WTC11 (cell line): ENCODE data around the gene ZSCAN5C. TPM values are rescaled to one million over a fixed set of nuclear protein-coding genes. Genes with fewer than 3 reads are reported as not detected.

Experiments
- ATAC-seq: fragments of 200-7000 bp; cut with Tn5 transposase; 2 replicates; pipeline ENCODE4 v1.10.0; 2021; ENCODE audit warnings: mild to moderate bottlenecking, moderate library complexity
- CTCF ChIA-PET: fragments of 300-600 bp; sonication (Branson Sonifier 250); formaldehyde crosslinking; loops from one replicate; lab custom pipeline; 2021; ENCODE audit warnings: antibody characterized with exemption; lab: Charles Lee
- POLR2A ChIA-PET: fragments of 350-600 bp; sonication (Branson Sonifier 250); formaldehyde crosslinking; loops from one replicate; lab custom pipeline; 2021; ENCODE audit warnings: antibody characterized with exemption; lab: Charles Lee
- DNase-seq: peaks from one replicate; pipeline ENCODE4 v3.0.0; 2021; ENCODE audit warnings: low spot score
- H3K27ac Mint-ChIP-seq: 2 replicates; pipeline ENCODE4 v1.8.0; 2021; ENCODE audit warnings: mixed read lengths
- H3K27me3 Mint-ChIP-seq: 2 replicates; pipeline ENCODE4 v1.8.0; 2021; ENCODE audit warnings: low read depth, mild to moderate bottlenecking, moderate library complexity, mixed read lengths
- H3K36me3 Mint-ChIP-seq: 2 replicates; pipeline ENCODE4 v1.8.0; 2021; ENCODE audit warnings: mixed read lengths
- H3K4me1 Mint-ChIP-seq: 2 replicates; pipeline ENCODE4 v1.8.0; 2022; ENCODE audit warnings: mixed read lengths
- H3K4me3 Mint-ChIP-seq: 2 replicates; pipeline ENCODE4 v1.8.0; 2021; ENCODE audit warnings: mild to moderate bottlenecking, moderate library complexity, mixed read lengths
- H3K9me3 Mint-ChIP-seq: 2 replicates; pipeline ENCODE4 v1.8.0; 2021; ENCODE audit warnings: mixed read lengths
- AR ChIP-seq: fragments of 250-450 bp; sonication (Bioruptor Pico); IDR thresholded peaks from 2 replicates; pipeline ENCODE4 v1.9.0; 2021; ENCODE audit warnings: mild to moderate bottlenecking
- ATF2 ChIP-seq: sonication (generic); formaldehyde crosslinking; IDR thresholded peaks from 2 replicates; pipeline ENCODE4 v1.8.1; 2022; ENCODE audit warnings: low read depth, missing genetic modification reagents, borderline replicate concordance
- ATF6 ChIP-seq: sonication (generic); formaldehyde crosslinking; IDR thresholded peaks from 2 replicates; pipeline ENCODE4 v1.8.1; 2023; ENCODE audit warnings: mild to moderate bottlenecking, missing genetic modification reagents
- CBFB ChIP-seq: sonication (generic); formaldehyde crosslinking; IDR thresholded peaks from 2 replicates; pipeline ENCODE4 v1.8.1; 2022; ENCODE audit warnings: mild to moderate bottlenecking, low read depth, missing genetic modification reagents
- CREM ChIP-seq: sonication (generic); formaldehyde crosslinking; IDR thresholded peaks from 2 replicates; pipeline ENCODE4 v1.8.1; 2022; ENCODE audit warnings: mild to moderate bottlenecking, missing genetic modification reagents, moderate library complexity
- E2F5 ChIP-seq: sonication (generic); formaldehyde crosslinking; IDR thresholded peaks from 2 replicates; pipeline ENCODE4 v1.8.1; 2022; ENCODE audit warnings: mild to moderate bottlenecking, moderate library complexity, missing genetic modification reagents
- ESRRA ChIP-seq: sonication (generic); formaldehyde crosslinking; IDR thresholded peaks from 2 replicates; pipeline ENCODE4 v1.8.1; 2022; ENCODE audit warnings: mild to moderate bottlenecking, missing genetic modification reagents, borderline replicate concordance
- IRF2 ChIP-seq: sonication (generic); formaldehyde crosslinking; IDR thresholded peaks from 2 replicates; pipeline ENCODE4 v1.8.0; 2022; ENCODE audit warnings: low read depth, missing genetic modification reagents, borderline replicate concordance
- JUN ChIP-seq: sonication (generic); formaldehyde crosslinking; IDR thresholded peaks from 2 replicates; pipeline ENCODE4 v1.8.0; 2023; ENCODE audit warnings: mild to moderate bottlenecking, missing genetic modification reagents
- KAT7 ChIP-seq: sonication (generic); formaldehyde crosslinking; IDR thresholded peaks from 2 replicates; pipeline ENCODE4 v1.8.1; 2023; ENCODE audit warnings: missing genetic modification reagents, mild to moderate bottlenecking, borderline replicate concordance
- NFATC4 ChIP-seq: fragments of 250-450 bp; sonication (Bioruptor Pico); IDR thresholded peaks from 2 replicates; pipeline ENCODE4 v1.9.0; 2021; ENCODE audit warnings: mild to moderate bottlenecking
- PRDM15 ChIP-seq: sonication (generic); formaldehyde crosslinking; IDR thresholded peaks from 2 replicates; pipeline ENCODE4 v1.8.0; 2022; ENCODE audit warnings: missing genetic modification reagents
- PREB ChIP-seq: sonication (generic); formaldehyde crosslinking; IDR thresholded peaks from 2 replicates; pipeline ENCODE4 v1.8.1; 2022; ENCODE audit warnings: mild to moderate bottlenecking, missing genetic modification reagents, moderate library complexity, borderline replicate concordance
- PRRX2 ChIP-seq: fragments of 250-450 bp; sonication (Bioruptor Pico); IDR thresholded peaks from 2 replicates; pipeline ENCODE4 v1.8.0; 2021; ENCODE audit warnings: mild to moderate bottlenecking
- RORB ChIP-seq: fragments of 250-450 bp; sonication (Bioruptor Pico); IDR thresholded peaks from 2 replicates; pipeline ENCODE4 v1.9.0; 2021; ENCODE audit warnings: mild to moderate bottlenecking
- SP1 ChIP-seq: sonication (generic); formaldehyde crosslinking; conservative IDR thresholded peaks from 2 replicates; pipeline ENCODE4 v1.8.1; 2022; ENCODE audit warnings: missing genetic modification reagents
- TCF7 ChIP-seq: sonication (generic); formaldehyde crosslinking; IDR thresholded peaks from 2 replicates; pipeline ENCODE4 v1.8.0; 2022; ENCODE audit warnings: mild to moderate bottlenecking, low read depth, missing genetic modification reagents, moderate library complexity
- TEAD1 ChIP-seq: sonication (generic); formaldehyde crosslinking; IDR thresholded peaks from 2 replicates; pipeline ENCODE4 v1.8.0; 2022; ENCODE audit warnings: mild to moderate bottlenecking, missing genetic modification reagents
- ZNF396 ChIP-seq: fragments of 250-450 bp; sonication (Bioruptor Pico); IDR thresholded peaks from 2 replicates; pipeline ENCODE4 v1.8.0; 2021; ENCODE audit warnings: mild to moderate bottlenecking, moderate library complexity, borderline replicate concordance
- total RNA-seq: library from RNA; stranded (reverse); gene quantifications from 3 replicates; pipeline ENCODE4 v1.2.3, GENCODE V29; 2021
- TF ChIP-seq, protein P1 (sequence below): fragments of 250-450 bp; sonication (Bioruptor Pico); IDR thresholded peaks from 2 replicates; pipeline ENCODE4 v2.1.2; 2022; ENCODE audit warnings: mild to moderate bottlenecking, moderate library complexity
- TF ChIP-seq, protein P2 (sequence below): sonication (generic); formaldehyde crosslinking; IDR thresholded peaks from 2 replicates; pipeline ENCODE4 v1.8.1; 2023; ENCODE audit warnings: mild to moderate bottlenecking, missing genetic modification reagents, moderate library complexity
- TF ChIP-seq, protein P3 (sequence below): fragments of 250-450 bp; sonication (Bioruptor Pico); IDR thresholded peaks from 2 replicates; pipeline ENCODE4 v1.9.0; 2021; ENCODE audit warnings: mild to moderate bottlenecking

The ZSCAN5C gene
- total RNA-seq, 1 experiment from 2014 or later = not detected

DNA sequence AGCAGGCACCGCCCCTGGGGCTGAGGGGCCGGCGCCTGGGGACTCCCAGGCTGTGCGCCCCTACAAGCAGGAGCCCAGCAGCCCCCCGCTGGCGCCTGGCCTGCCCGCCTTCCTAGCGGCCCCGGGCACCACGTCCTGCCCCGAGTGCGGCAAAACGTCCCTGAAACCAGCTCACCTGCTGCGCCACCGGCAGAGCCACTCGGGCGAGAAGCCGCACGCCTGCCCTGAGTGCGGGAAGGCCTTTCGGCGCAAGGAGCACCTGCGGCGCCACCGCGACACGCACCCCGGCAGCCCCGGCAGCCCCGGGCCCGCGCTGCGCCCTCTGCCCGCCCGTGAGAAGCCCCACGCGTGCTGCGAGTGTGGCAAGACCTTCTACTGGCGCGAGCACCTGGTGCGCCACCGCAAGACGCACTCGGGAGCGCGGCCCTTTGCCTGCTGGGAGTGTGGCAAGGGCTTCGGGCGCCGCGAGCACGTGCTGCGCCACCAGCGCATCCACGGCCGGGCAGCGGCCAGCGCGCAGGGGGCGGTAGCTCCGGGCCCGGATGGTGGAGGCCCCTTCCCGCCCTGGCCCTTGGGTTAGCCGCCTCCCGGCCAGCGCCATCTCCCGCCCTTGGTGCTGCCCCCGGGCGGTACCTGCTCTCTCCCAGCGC is 42.3 kb upstream of the ZSCAN5C start (continued):
- TF ChIP-seq CREM (CRISPR knock-in tag) (no peak), ZNF396 (CRISPR knock-in tag) (no peak), PRDM15 (no peak), IRF2 (CRISPR knock-in tag) (no peak), RORB (no peak), AR (CRISPR knock-in tag) (no peak), ESRRA (CRISPR knock-in tag) (no peak), PRRX2 (CRISPR knock-in tag) (no peak)
- TF ChIP-seq, protein P1, sequence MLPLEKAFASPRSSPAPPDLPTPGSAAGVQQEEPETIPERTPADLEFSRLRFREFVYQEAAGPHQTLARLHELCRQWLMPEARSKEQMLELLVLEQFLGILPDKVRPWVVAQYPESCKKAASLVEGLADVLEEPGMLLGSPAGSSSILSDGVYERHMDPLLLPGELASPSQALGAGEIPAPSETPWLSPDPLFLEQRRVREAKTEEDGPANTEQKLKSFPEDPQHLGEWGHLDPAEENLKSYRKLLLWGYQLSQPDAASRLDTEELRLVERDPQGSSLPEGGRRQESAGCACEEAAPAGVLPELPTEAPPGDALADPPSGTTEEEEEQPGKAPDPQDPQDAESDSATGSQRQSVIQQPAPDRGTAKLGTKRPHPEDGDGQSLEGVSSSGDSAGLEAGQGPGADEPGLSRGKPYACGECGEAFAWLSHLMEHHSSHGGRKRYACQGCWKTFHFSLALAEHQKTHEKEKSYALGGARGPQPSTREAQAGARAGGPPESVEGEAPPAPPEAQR (CRISPR knock-in tag) = no peak

GRCh38 chr19:56161534-56161933 is 40.5 kb upstream of the ZSCAN5C start:
- Mint-ChIP-seq H3K4me3 (no peak overlapping the region), H3K36me3 (peaks cover 17% of the 10 kb centered on the region), H3K4me1 (no peaks in the 10 kb centered on the region), H3K27me3 (no peaks in the 10 kb centered on the region), H3K9me3 (no peaks in the 10 kb centered on the region), H3K27ac (no peak overlapping the region)
- ATAC-seq (no peak), DNase-seq (no peak)
- POLR2A ChIA-PET = no interaction called here
- CTCF ChIA-PET = interaction anchor here (0.8 kb wide), 1 partner anchor 32 kb away, joined by 3 read pairs; no protein-coding TSS in a partner anchor
- TF ChIP-seq SP1 (no peak), KAT7 (CRISPR knock-in tag) (no peak), NFATC4 (CRISPR knock-in tag) (no peak), TCF7 (CRISPR knock-in tag) (no peak), CBFB (CRISPR knock-in tag) (no peak), JUN (CRISPR knock-in tag) (no peak), ATF2 (no peak), ATF6 (no peak), PREB (CRISPR knock-in tag) (no peak), E2F5 (CRISPR knock-in tag) (no peak), TEAD1 (CRISPR knock-in tag) (no peak)
- TF ChIP-seq, protein P2, sequence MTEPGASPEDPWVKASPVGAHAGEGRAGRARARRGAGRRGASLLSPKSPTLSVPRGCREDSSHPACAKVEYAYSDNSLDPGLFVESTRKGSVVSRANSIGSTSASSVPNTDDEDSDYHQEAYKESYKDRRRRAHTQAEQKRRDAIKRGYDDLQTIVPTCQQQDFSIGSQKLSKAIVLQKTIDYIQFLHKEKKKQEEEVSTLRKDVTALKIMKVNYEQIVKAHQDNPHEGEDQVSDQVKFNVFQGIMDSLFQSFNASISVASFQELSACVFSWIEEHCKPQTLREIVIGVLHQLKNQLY = no peak
- TF ChIP-seq, protein P3, sequence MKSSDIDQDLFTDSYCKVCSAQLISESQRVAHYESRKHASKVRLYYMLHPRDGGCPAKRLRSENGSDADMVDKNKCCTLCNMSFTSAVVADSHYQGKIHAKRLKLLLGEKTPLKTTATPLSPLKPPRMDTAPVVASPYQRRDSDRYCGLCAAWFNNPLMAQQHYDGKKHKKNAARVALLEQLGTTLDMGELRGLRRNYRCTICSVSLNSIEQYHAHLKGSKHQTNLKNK (CRISPR knock-in tag) = no peak
